ENCODE results near the gene JPH3.

The JPH3 gene

GRCh38 chr16:87648698-87649487 is 46.6 kb downstream of the JPH3 start:
- no peak overlapping the region for H3K4me3 ChIP-seq (ENCODE audit: low read depth, low read length)

GRCh38 chr16:87652386-87652785 is 50.1 kb downstream of the JPH3 start:
- H3K4me3 ChIP-seq (ENCODE audit: low read depth, low read length) = no peak overlapping the region

GRCh38 chr16:87652799-87653198 is 50.5 kb downstream of the JPH3 start:
- H3K4me3 ChIP-seq (ENCODE audit: low read depth, low read length) = no peak overlapping the region

GRCh38 chr16:87653234-87653633 is 50.9 kb downstream of the JPH3 start:
- H3K4me3 ChIP-seq (ENCODE audit: low read depth, low read length) = no peak overlapping the region

GRCh38 chr16:87654826-87655225 is 52.5 kb downstream of the JPH3 start:
- H3K4me3 ChIP-seq (ENCODE audit: low read depth, low read length) = no peak overlapping the region

- no peak overlapping the region for H3K4me3 ChIP-seq (ENCODE audit: low read depth, low read length)
Observed at GRCh38 chr16:87656328-87656727, 54.0 kb downstream of the JPH3 start.

GRCh38 chr16:87657621-87658192 is 55.4 kb downstream of the JPH3 start:
- H3K4me3 ChIP-seq (ENCODE audit: low read depth, low read length) = no peak overlapping the region

- no peak overlapping the region for H3K4me3 ChIP-seq (ENCODE audit: low read depth, low read length)
Observed at GRCh38 chr16:87658564-87659225, 56.4 kb downstream of the JPH3 start.

- H3K4me3 ChIP-seq (ENCODE audit: low read depth, low read length) = no peak overlapping the region
Observed at GRCh38 chr16:87661561-87661960, 59.3 kb downstream of the JPH3 start.

GRCh38 chr16:87662254-87663204 is 60.2 kb downstream of the JPH3 start:
- H3K4me3 ChIP-seq (ENCODE audit: low read depth, low read length) = no peak overlapping the region

GRCh38 chr16:87664792-87665191 is 62.5 kb downstream of the JPH3 start:
- no peak overlapping the region for H3K4me3 ChIP-seq (ENCODE audit: low read depth, low read length)

- no peak overlapping the region for H3K4me3 ChIP-seq (ENCODE audit: low read depth, low read length)
Observed at GRCh38 chr16:87665193-87665592, 62.9 kb downstream of the JPH3 start.

- H3K4me3 ChIP-seq (ENCODE audit: low read depth, low read length) = no peak overlapping the region
Observed at GRCh38 chr16:87666919-87667318, 64.6 kb downstream of the JPH3 start.

GRCh38 chr16:87667443-87667842 is 65.1 kb downstream of the JPH3 start:
- no peak overlapping the region for H3K4me3 ChIP-seq (ENCODE audit: low read depth, low read length)

GRCh38 chr16:87667946-87668345 is 65.6 kb downstream of the JPH3 start:
- H3K4me3 ChIP-seq (ENCODE audit: low read depth, low read length) = no peak overlapping the region

- no peak overlapping the region for H3K4me3 ChIP-seq (ENCODE audit: low read depth, low read length)
Observed at GRCh38 chr16:87669672-87670071, 67.4 kb downstream of the JPH3 start.

GRCh38 chr16:87671221-87671620 is 68.9 kb downstream of the JPH3 start:
- H3K4me3 ChIP-seq (ENCODE audit: low read depth, low read length) = no peak overlapping the region

- no peak overlapping the region for H3K4me3 ChIP-seq (ENCODE audit: low read depth, low read length)
Observed at GRCh38 chr16:87671715-87672270, 69.5 kb downstream of the JPH3 start.

GRCh38 chr16:87674419-87674818 is 72.1 kb downstream of the JPH3 start:
- H3K4me3 ChIP-seq (ENCODE audit: low read depth, low read length) = no peak overlapping the region

- no peak overlapping the region for H3K4me3 ChIP-seq (ENCODE audit: low read depth, low read length)
Observed at GRCh38 chr16:87675111-87675719, 72.9 kb downstream of the JPH3 start.
